Loucy (cell line): Measurements from ENCODE around the gene PKM.

Experiments used
- H2AFZ ChIP-seq: fragments of 200-600 bp; sonication (generic); 2 replicates; pipeline ENCODE4 v1.6.0; 2016; ENCODE audit warnings: antibody characterized with exemption, mild to moderate bottlenecking, low read length, moderate library complexity
- H3F3A ChIP-seq: fragments of 200-600 bp; 2 replicates; pipeline ENCODE4 v1.6.0; 2016; ENCODE audit warnings: antibody characterized with exemption, low read depth, mild to moderate bottlenecking
- H3K27me3 ChIP-seq: fragments of 200-600 bp; sonication (generic); 2 replicates; pipeline ENCODE4 v1.6.1; 2014; ENCODE audit warnings: low read length, mild to moderate bottlenecking; ENCODE audit not compliant: insufficient read depth, poor library complexity, severe bottlenecking
- H3K36me3 ChIP-seq: fragments of 200-600 bp; sonication (generic); 2 replicates; pipeline ENCODE4 v1.6.1; 2016; ENCODE audit warnings: low read length; ENCODE audit not compliant: insufficient read depth
- H3K4me1 ChIP-seq: fragments of 200-600 bp; sonication (generic); 2 replicates; pipeline ENCODE4 v1.5.1; 2014; ENCODE audit warnings: low read length, mild to moderate bottlenecking; ENCODE audit not compliant: insufficient read depth, poor library complexity, severe bottlenecking
- H3K4me2 ChIP-seq: fragments of 200-600 bp; sonication (generic); 2 replicates; pipeline ENCODE4 v1.6.0; 2014; ENCODE audit warnings: antibody characterized with exemption, low read length, low read depth, mild to moderate bottlenecking; ENCODE audit not compliant: poor library complexity, severe bottlenecking
- H3K4me3 ChIP-seq: fragments of 200-600 bp; sonication (generic); 2 replicates; pipeline ENCODE4 v1.5.1; 2014; ENCODE audit warnings: low read length, mild to moderate bottlenecking, mixed read lengths; ENCODE audit not compliant: poor library complexity, severe bottlenecking
- H3K79me2 ChIP-seq: fragments of 200-600 bp; sonication (generic); 2 replicates; pipeline ENCODE4 v1.6.1; 2014; ENCODE audit warnings: low read length; ENCODE audit not compliant: insufficient read depth
- H3K9ac ChIP-seq: fragments of 200-600 bp; sonication (generic); 2 replicates; pipeline ENCODE4 v1.6.0; 2014; ENCODE audit warnings: mild to moderate bottlenecking, low read depth, low read length, moderate library complexity; ENCODE audit not compliant: poor library complexity, severe bottlenecking
- H3K9me2 ChIP-seq: fragments of 200-600 bp; sonication (generic); replicated peaks from 2 replicates; pipeline ENCODE4 v1.6.1; 2016; ENCODE audit warnings: low read depth, low read length, mixed read lengths
- H3K9me3 ChIP-seq: fragments of 200-600 bp; sonication (generic); 2 replicates; pipeline ENCODE4 v1.6.1; 2014; ENCODE audit warnings: mild to moderate bottlenecking, antibody characterized with exemption, low read length, low read depth; ENCODE audit not compliant: insufficient read depth
- H4K20me1 ChIP-seq: fragments of 200-600 bp; sonication (generic); 2 replicates; pipeline ENCODE4 v1.6.0; 2014; ENCODE audit warnings: antibody characterized with exemption, low read length, mild to moderate bottlenecking; ENCODE audit not compliant: insufficient read depth, poor library complexity, severe bottlenecking
- EZH2phosphoT487 ChIP-seq: fragments of 200-600 bp; IDR thresholded peaks from 2 replicates; pipeline ENCODE4 v1.6.1; 2018; ENCODE audit warnings: antibody characterized with exemption, mild to moderate bottlenecking, moderate library complexity, borderline replicate concordance
- TF ChIP-seq, protein P1 (sequence below): fragments of 200-600 bp; sonication (generic); conservative IDR thresholded peaks from 2 replicates; pipeline ENCODE4 v1.5.1; 2014; ENCODE audit warnings: mild to moderate bottlenecking, antibody characterized with exemption, low read length

The PKM gene

GRCh38 chr15:72155635-72156616 is 75.1 kb downstream of the PKM start:
- no peak for TF ChIP-seq EZH2phosphoT487
- TF ChIP-seq, protein P1, sequence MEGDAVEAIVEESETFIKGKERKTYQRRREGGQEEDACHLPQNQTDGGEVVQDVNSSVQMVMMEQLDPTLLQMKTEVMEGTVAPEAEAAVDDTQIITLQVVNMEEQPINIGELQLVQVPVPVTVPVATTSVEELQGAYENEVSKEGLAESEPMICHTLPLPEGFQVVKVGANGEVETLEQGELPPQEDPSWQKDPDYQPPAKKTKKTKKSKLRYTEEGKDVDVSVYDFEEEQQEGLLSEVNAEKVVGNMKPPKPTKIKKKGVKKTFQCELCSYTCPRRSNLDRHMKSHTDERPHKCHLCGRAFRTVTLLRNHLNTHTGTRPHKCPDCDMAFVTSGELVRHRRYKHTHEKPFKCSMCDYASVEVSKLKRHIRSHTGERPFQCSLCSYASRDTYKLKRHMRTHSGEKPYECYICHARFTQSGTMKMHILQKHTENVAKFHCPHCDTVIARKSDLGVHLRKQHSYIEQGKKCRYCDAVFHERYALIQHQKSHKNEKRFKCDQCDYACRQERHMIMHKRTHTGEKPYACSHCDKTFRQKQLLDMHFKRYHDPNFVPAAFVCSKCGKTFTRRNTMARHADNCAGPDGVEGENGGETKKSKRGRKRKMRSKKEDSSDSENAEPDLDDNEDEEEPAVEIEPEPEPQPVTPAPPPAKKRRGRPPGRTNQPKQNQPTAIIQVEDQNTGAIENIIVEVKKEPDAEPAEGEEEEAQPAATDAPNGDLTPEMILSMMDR = peak; percentile 96
- H3K4me3 ChIP-seq = no peak overlapping the region
- peak overlapping the region; percentile 78 for H2AFZ ChIP-seq
- no peaks in the 10 kb centered on the region for H3K9me3 ChIP-seq
- peaks cover 4% of the 10 kb centered on the region for H3K4me1 ChIP-seq
- H3K9ac ChIP-seq = peak overlapping the region; percentile 21
- no peaks in the 10 kb centered on the region for H3F3A ChIP-seq
- H3K79me2 ChIP-seq = no peaks in the 10 kb centered on the region
- H3K4me2 ChIP-seq = peak overlapping the region; percentile 20
- no peaks in the 10 kb centered on the region for H4K20me1 ChIP-seq
- no peaks in the 10 kb centered on the region for H3K36me3 ChIP-seq
- H3K27me3 ChIP-seq = no peaks in the 10 kb centered on the region
- H3K9me2 ChIP-seq = no peaks in the 10 kb centered on the region

- no peak overlapping the region for H3K9ac ChIP-seq
- H3K4me3 ChIP-seq = no peak overlapping the region
- H3K9me3 ChIP-seq = no peaks in the 10 kb centered on the region
- H4K20me1 ChIP-seq = no peaks in the 10 kb centered on the region
- no peak overlapping the region for H2AFZ ChIP-seq
- no peaks in the 10 kb centered on the region for H3F3A ChIP-seq
- no peak for TF ChIP-seq EZH2phosphoT487
- TF ChIP-seq, protein P1 = no peak
- no peak overlapping the region for H3K4me2 ChIP-seq
- H3K27me3 ChIP-seq = no peaks in the 10 kb centered on the region
- peaks cover 4% of the 10 kb centered on the region for H3K4me1 ChIP-seq
- H3K9me2 ChIP-seq = no peaks in the 10 kb centered on the region
- H3K36me3 ChIP-seq = no peaks in the 10 kb centered on the region
- no peaks in the 10 kb centered on the region for H3K79me2 ChIP-seq
These were observed 75.9 kb downstream of the PKM start for GRCh38 chr15:72155003-72155621.

- TF ChIP-seq EZH2phosphoT487 = no peak
- TF ChIP-seq, protein P1 = no peak
- no peaks in the 10 kb centered on the region for H3K36me3 ChIP-seq
- H3K27me3 ChIP-seq = no peaks in the 10 kb centered on the region
- H3K4me3 ChIP-seq = no peak overlapping the region
- H3K9me2 ChIP-seq = no peaks in the 10 kb centered on the region
- no peaks in the 10 kb centered on the region for H3K9me3 ChIP-seq
- H4K20me1 ChIP-seq = no peaks in the 10 kb centered on the region
- no peak overlapping the region for H3K4me2 ChIP-seq
- no peaks in the 10 kb centered on the region for H3K79me2 ChIP-seq
- no peaks in the 10 kb centered on the region for H3F3A ChIP-seq
- H3K9ac ChIP-seq = no peak overlapping the region
- H2AFZ ChIP-seq = no peak overlapping the region
- H3K4me1 ChIP-seq = peaks cover 4% of the 10 kb centered on the region
These were observed 76.7 kb downstream of the PKM start for GRCh38 chr15:72154316-72154715.
